Stimulated activated CD8-positive, alpha-beta memory T cell treated with anti-CD3 and anti-CD28 coated beads, Interleukin-15, amount 100 ng/mL, for 24 hours (primary cell): Measurements from ENCODE around the gene CHRDL2.

ENCODE experiments used
- DNase-seq: peaks from one replicate; pipeline ENCODE4 v3.0.0-alpha.2; 2020; ENCODE audit warnings: low read depth

CHRDL2 gene

GRCh38 chr11:74710281-74710938 lies 20.8 kb downstream of the CHRDL2 start:
- DNase-seq: no peak

- no peak for DNase-seq
Measured at GRCh38 chr11:74709175-74709574, 22.1 kb downstream of the CHRDL2 start.

- DNase-seq: no peak
Measured at GRCh38 chr11:74707602-74708510, 23.4 kb downstream of the CHRDL2 start.

GRCh38 chr11:74707182-74707581 lies 24.0 kb downstream of the CHRDL2 start:
- DNase-seq: no peak

GRCh38 chr11:74703211-74703610 lies 28.0 kb downstream of the CHRDL2 start:
- no peak for DNase-seq

GRCh38 chr11:74702383-74703007 lies 28.7 kb downstream of the CHRDL2 start:
- no peak for DNase-seq

GRCh38 chr11:74701351-74701750 lies 29.9 kb downstream of the CHRDL2 start:
- DNase-seq: no peak

GRCh38 chr11:74699615-74700396 lies 31.4 kb downstream of the CHRDL2 start:
- no peak for DNase-seq

GRCh38 chr11:74697722-74698121 lies 33.5 kb downstream of the CHRDL2 start:
- DNase-seq: no peak

GRCh38 chr11:74696939-74697675 lies 34.1 kb downstream of the CHRDL2 start:
- no peak for DNase-seq

- no peak for DNase-seq
Measured at GRCh38 chr11:74696500-74696899, 34.7 kb downstream of the CHRDL2 start.

GRCh38 chr11:74695705-74696280 lies 35.4 kb downstream of the CHRDL2 start:
- no peak for DNase-seq

GRCh38 chr11:74694136-74694930 lies 36.9 kb downstream of the CHRDL2 start:
- DNase-seq: no peak

GRCh38 chr11:74693531-74693930 lies 37.7 kb downstream of the CHRDL2 start:
- DNase-seq: no peak

- DNase-seq: no peak
Measured at GRCh38 chr11:74691755-74692154, 39.5 kb downstream of the CHRDL2 start.

- DNase-seq: no peak
Measured at GRCh38 chr11:74689666-74690065, 41.6 kb downstream of the CHRDL2 start.

- no peak for DNase-seq
Measured at GRCh38 chr11:74687237-74688023, 43.8 kb downstream of the CHRDL2 start.

- DNase-seq: no peak
Measured at GRCh38 chr11:74686792-74687191, 44.4 kb downstream of the CHRDL2 start.

GRCh38 chr11:74685905-74686304 lies 45.3 kb downstream of the CHRDL2 start:
- no peak for DNase-seq
